Placental epithelial cell (primary cell): ENCODE data around the gene TEX26. TPM values are rescaled to one million over a fixed set of nuclear protein-coding genes. Genes with fewer than 3 reads are reported as not detected.

Experiments used
- total RNA-seq: library from RNA; depleted of rRNA; stranded (reverse); fragments of >200 nt; gene quantifications from 2 replicates; pipeline ENCODE4 v1.2.3, GENCODE V29; 2012

The TEX26 gene
- total RNA-seq, result not detected in 2 replicates

GRCh38 chr13:30932481-30933353 is at the start of gene TEX26:
TEX26 (plus strand) TSS chr13:30932656; CDS start chr13:30932716, 60 bp downstream.

GRCh38 chr13:30905932-30906383 is 26.5 kb upstream of the TEX26 start, which contains the start of gene MEDAG:
MEDAG (plus strand) TSS chr13:30906271; CDS start chr13:30906516, 245 bp downstream.

Other genes with a start within 250 kb of the TEX26 start
- 0.76 and 2.0 TPM in 2 replicates for gene ALOX5AP, start 197.1 kb upstream of the TEX26 start, total RNA-seq
- 0.54 and 1.6 TPM in 2 replicates for gene MEDAG, start 26.4 kb upstream of the TEX26 start, total RNA-seq
- gene HSPH1, start 229.2 kb downstream of the TEX26 start, total RNA-seq, result 31.8 and 35.1 TPM in 2 replicates